GM10266 (cell line): ENCODE results near the gene PDILT.

Experiments
- DNase-seq: peaks from one replicate; pipeline ENCODE4 v3.0.0; 2012; ENCODE audit errors: extremely low spot score
- TF ChIP-seq, protein P1 (sequence below): IDR thresholded peaks from 2 replicates; pipeline ENCODE4 v1.5.1; 2012; ENCODE audit warnings: mild to moderate bottlenecking, low read depth; ENCODE audit not compliant: control insufficient read depth, insufficient read depth; ENCODE audit errors: missing control alignments

PDILT gene

DNA sequence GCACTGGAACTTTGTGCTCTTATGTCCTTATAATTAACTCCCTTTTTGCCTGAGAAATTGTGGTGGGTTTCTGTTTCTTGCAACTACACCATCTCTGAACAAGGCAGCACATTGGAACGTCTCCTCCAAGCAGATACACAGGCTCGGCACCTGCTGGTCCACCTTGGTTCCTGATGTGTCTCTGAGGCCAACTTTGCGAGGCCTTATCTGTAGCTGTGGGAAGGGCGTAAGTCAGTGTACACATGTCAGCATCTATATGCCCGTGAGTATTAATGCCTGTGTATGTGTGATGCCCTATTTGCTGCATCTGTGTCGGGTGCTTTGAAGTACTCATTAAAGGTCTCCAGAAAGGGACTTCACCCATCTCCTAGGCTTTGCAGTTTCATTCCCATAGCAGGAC is 94.8 kb downstream of the PDILT start:
- DNase-seq: no peak
- TF ChIP-seq, protein P1, sequence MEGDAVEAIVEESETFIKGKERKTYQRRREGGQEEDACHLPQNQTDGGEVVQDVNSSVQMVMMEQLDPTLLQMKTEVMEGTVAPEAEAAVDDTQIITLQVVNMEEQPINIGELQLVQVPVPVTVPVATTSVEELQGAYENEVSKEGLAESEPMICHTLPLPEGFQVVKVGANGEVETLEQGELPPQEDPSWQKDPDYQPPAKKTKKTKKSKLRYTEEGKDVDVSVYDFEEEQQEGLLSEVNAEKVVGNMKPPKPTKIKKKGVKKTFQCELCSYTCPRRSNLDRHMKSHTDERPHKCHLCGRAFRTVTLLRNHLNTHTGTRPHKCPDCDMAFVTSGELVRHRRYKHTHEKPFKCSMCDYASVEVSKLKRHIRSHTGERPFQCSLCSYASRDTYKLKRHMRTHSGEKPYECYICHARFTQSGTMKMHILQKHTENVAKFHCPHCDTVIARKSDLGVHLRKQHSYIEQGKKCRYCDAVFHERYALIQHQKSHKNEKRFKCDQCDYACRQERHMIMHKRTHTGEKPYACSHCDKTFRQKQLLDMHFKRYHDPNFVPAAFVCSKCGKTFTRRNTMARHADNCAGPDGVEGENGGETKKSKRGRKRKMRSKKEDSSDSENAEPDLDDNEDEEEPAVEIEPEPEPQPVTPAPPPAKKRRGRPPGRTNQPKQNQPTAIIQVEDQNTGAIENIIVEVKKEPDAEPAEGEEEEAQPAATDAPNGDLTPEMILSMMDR: no peak
